Measurements from ENCODE around the gene BMP5. TPM values are rescaled to one million over a fixed set of nuclear protein-coding genes. Genes with fewer than 3 reads are reported as not detected.

The BMP5 gene
- polyA plus RNA-seq, 1 donor (not counting 4 experiments of a cell fraction or from before 2014, with no cell fraction given) = not detected

DNA sequence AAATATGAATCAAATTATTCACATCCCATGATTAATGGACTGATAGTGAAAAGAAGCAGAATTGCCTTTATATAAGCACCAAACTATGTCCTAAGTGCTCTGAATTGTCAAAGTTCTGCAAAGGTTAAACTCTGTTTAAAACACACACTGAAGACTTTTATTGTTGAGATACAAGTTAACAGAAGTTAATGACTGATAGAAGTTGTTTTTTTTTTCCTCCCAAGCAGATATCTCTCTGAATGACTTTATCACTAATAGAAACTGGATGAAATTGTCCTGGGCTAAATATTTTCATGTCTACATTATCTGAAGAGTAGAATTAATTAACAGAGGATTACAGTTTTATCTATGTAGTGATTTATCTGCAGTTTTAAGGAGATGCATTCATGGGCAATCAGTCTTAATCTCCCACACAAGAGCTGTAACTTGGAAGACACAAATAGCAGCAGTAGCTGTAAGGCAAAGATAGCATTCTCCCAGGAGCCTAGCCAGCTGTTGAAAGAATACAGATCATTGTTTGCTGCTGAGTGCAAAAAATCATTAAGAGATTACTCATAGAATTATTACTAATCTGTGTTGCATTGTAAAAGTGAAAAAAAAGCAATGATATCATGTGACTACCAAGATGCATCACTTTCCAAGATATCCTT is 49.9 kb downstream of the BMP5 start:
- Histone ChIP-seq H3K4me2 (ENCODE audit: control insufficient read depth, extremely low read depth, insufficient read depth, low read depth, low read length) (no peak overlapping the region), H3K79me2 (ENCODE audit: control insufficient read depth, insufficient read depth, low read length) (no peaks in the 10 kb centered on the region), H3K4me1 (ENCODE audit: control insufficient read depth, extremely low read depth, insufficient read depth, low read length) (peaks cover 20% of the 10 kb centered on the region), H3K36me3 (ENCODE audit: control insufficient read depth in 2 of 2, extremely low read depth in 1 of 2, insufficient read depth in 2 of 2, low read length in 2 of 2) (no peaks in the 10 kb centered on the region), H3K27ac (ENCODE audit: control insufficient read depth, insufficient read depth, low read length) (peak overlapping the region; percentile 47), H2AFZ (ENCODE audit: control insufficient read depth, low read length) (peak overlapping the region; percentile 36), H3K9ac (ENCODE audit: control insufficient read depth, extremely low read depth, insufficient read depth, low read length) (no peak overlapping the region), H3K9me1 (ENCODE audit: control insufficient read depth, extremely low read depth, insufficient read depth, low read length) (no peaks in the 10 kb centered on the region), H3K4me3 (ENCODE audit: control insufficient read depth in 2 of 3, extremely low read depth in 1 of 3, insufficient read depth in 2 of 3, low read depth in 1 of 3, low read length in 3 of 3) (no peak overlapping the region), H3K27me3 (ENCODE audit: control insufficient read depth, extremely low read depth, insufficient read depth, low read length) (no peaks in the 10 kb centered on the region), H3K9me3 (ENCODE audit: control insufficient read depth, low read depth, low read length) (no peaks in the 10 kb centered on the region), H4K20me1 (ENCODE audit: control insufficient read depth, extremely low read depth, insufficient read depth, low read length) (no peaks in the 10 kb centered on the region)
- dilution Hi-C loops (cut with MboI; ENCODE audit: extremely low pct_ligation_motif_present, low sequenced_read_pairs) = no loop called here
- TF ChIP-seq, protein P1, sequence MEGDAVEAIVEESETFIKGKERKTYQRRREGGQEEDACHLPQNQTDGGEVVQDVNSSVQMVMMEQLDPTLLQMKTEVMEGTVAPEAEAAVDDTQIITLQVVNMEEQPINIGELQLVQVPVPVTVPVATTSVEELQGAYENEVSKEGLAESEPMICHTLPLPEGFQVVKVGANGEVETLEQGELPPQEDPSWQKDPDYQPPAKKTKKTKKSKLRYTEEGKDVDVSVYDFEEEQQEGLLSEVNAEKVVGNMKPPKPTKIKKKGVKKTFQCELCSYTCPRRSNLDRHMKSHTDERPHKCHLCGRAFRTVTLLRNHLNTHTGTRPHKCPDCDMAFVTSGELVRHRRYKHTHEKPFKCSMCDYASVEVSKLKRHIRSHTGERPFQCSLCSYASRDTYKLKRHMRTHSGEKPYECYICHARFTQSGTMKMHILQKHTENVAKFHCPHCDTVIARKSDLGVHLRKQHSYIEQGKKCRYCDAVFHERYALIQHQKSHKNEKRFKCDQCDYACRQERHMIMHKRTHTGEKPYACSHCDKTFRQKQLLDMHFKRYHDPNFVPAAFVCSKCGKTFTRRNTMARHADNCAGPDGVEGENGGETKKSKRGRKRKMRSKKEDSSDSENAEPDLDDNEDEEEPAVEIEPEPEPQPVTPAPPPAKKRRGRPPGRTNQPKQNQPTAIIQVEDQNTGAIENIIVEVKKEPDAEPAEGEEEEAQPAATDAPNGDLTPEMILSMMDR (optimal IDR thresholded peaks at IDR 0.05 in 1 of 3, IDR thresholded peaks at IDR 0.05 in 1 of 3, conservative IDR thresholded peaks at IDR 0.05 in 1 of 3; ENCODE audit: extremely low read depth in 1 of 3, insufficient read depth in 2 of 3, low read length in 3 of 3) = no peak
- no peak for TF ChIP-seq EZH2 (IDR thresholded peaks at IDR 0.05; ENCODE audit: low read length)
- DNase-seq (ENCODE audit: low read depth, low spot score) (peak; percentile 36), FAIRE-seq (peak; percentile 74)

DNA sequence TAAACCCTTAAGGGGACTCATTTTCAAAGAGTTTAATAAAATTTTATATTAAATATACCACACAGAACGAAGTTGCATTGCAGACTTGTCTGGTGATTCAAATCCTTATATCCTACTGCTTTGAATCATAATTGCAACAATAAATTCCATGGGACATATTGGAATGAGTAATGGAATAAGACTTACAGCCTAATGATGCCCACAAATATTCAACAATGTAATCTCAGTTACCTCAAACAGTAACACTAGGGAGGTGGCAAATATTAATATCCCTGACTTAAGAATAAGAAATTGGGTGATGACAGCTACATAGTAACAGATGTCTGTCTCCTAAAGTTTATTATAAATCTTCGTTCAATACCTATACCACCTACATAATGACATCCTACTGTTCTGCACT is 52.6 kb downstream of the BMP5 start:
- Histone ChIP-seq H3K79me2 (ENCODE audit: control insufficient read depth, insufficient read depth, low read length) (no peaks in the 10 kb centered on the region), H3K4me3 (ENCODE audit: control insufficient read depth in 2 of 3, extremely low read depth in 1 of 3, insufficient read depth in 2 of 3, low read depth in 1 of 3, low read length in 3 of 3) (no peak overlapping the region), H3K9ac (ENCODE audit: control insufficient read depth, extremely low read depth, insufficient read depth, low read length) (no peak overlapping the region), H2AFZ (ENCODE audit: control insufficient read depth, low read length) (no peak overlapping the region), H3K36me3 (ENCODE audit: control insufficient read depth in 2 of 2, extremely low read depth in 1 of 2, insufficient read depth in 2 of 2, low read length in 2 of 2) (no peaks in the 10 kb centered on the region), H4K20me1 (ENCODE audit: control insufficient read depth, extremely low read depth, insufficient read depth, low read length) (no peaks in the 10 kb centered on the region), H3K9me1 (ENCODE audit: control insufficient read depth, extremely low read depth, insufficient read depth, low read length) (no peaks in the 10 kb centered on the region), H3K4me1 (ENCODE audit: control insufficient read depth, extremely low read depth, insufficient read depth, low read length) (peaks cover 20% of the 10 kb centered on the region), H3K27me3 (ENCODE audit: control insufficient read depth, extremely low read depth, insufficient read depth, low read length) (no peaks in the 10 kb centered on the region), H3K4me2 (ENCODE audit: control insufficient read depth, extremely low read depth, insufficient read depth, low read depth, low read length) (no peak overlapping the region), H3K27ac (ENCODE audit: control insufficient read depth, insufficient read depth, low read length) (no peak overlapping the region), H3K9me3 (ENCODE audit: control insufficient read depth, low read depth, low read length) (no peaks in the 10 kb centered on the region)
- TF ChIP-seq, protein P1 (optimal IDR thresholded peaks at IDR 0.05 in 1 of 3, IDR thresholded peaks at IDR 0.05 in 1 of 3, conservative IDR thresholded peaks at IDR 0.05 in 1 of 3; ENCODE audit: extremely low read depth in 1 of 3, insufficient read depth in 2 of 3, low read length in 3 of 3) = no peak
- no peak for TF ChIP-seq EZH2 (IDR thresholded peaks at IDR 0.05; ENCODE audit: low read length)
- dilution Hi-C loops (cut with MboI; ENCODE audit: extremely low pct_ligation_motif_present, low sequenced_read_pairs) = no loop called here
- no peak for FAIRE-seq
- no peak for DNase-seq (ENCODE audit: low read depth, low spot score)

All from keratinocyte (primary cell).